Stimulated activated CD4-positive, alpha-beta T cell treated with anti-CD3 and anti-CD28 coated beads, Interleukin-1b, Interleukin-23, amount 100 ng/mL, for 1 hour (primary cell): ENCODE measurements around the gene MKLN1.
A peak's percentile ranks its signal among the peaks of the same experiment; 100 is the strongest.
"Not testable (repeated sequence)": the region's sequence is repeated elsewhere in the genome, so short reads cannot be mapped to it uniquely, and the experiment has no call there.

ENCODE experiments used
- DNase-seq, 2 donors: peaks; one replicate each; pipeline ENCODE4 v3.0.0-alpha.2; 2020; ENCODE audit warnings: low read depth in 2 of 2

Gene MKLN1

DNA sequence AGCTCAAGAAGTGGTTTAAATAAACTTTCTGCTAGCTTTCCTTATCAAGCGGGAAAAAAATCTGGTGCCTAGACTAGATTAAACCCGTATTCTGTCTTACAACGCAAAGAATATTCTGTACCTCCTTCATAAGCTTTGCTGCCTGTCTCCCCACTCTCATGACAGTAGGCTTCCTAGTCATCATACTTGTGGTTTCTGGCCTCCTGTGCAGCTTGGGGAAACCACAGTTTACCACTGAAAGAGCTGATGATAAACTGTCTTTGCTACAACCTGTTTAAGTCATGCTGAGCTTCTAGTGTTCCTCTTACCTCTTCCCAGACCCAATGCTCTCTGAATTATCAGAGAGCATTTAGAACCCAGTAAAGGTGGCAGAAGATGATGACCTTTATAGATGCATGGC lies 173.7 kb downstream of the MKLN1 start:
- peak in 1 of 2 donors; percentile 10 for DNase-seq

- DNase-seq: no peak
These were observed 174.4 kb downstream of the MKLN1 start for GRCh38 chr7:131501930-131502685.

GRCh38 chr7:131502810-131503508 lies 175.3 kb downstream of the MKLN1 start:
- no peak for DNase-seq

DNA sequence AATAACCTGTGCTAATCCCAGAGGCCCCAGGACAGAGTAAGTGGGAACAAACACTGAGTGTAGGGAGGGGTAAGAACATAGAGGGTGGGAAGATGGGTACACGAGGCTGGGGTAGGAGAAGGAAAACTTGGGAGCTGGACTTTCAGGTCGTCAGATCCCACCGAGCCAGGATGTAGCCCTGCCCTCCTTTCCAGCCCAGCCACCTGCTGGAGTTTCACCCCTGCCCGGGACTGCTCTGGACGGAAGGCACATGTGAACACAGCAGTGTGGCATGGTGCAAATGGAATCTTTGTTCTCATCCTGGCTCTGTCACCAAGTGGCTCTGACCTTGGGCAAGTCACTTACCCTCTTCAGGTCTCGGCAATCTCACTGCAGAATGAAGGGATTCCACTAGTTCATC lies 176.0 kb downstream of the MKLN1 start:
- no peak for DNase-seq

GRCh38 chr7:131504157-131504899 lies 176.7 kb downstream of the MKLN1 start:
- no peak for DNase-seq

DNA sequence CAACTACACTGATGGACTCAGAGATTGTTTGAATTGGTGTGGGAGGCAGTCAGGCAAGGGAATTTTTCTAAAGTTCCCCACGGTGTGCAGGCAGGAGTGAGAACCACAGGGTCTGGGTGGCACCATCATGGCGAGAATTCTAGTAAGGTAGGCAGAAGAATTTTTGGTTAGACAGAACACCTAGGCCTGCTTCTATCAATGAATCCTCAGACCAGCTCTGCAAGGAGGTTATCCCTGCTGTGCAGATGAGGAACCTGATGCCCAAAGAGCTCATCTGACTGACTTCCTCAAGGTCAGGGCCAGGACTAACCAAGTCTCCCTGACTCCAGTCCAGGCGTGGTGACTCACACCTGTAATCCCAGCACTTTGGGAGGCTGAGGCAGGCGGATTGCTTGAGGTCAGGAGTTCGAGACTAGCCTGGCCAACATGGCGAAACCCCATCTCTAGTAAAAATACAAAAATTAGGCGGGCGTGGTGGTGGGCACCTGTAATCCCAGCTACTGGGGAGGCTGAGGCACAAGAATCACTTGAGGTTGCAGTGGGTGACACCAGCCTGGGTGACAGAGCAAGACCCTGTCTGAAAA lies 177.5 kb downstream of the MKLN1 start:
- not testable (repeated sequence) for DNase-seq

DNA sequence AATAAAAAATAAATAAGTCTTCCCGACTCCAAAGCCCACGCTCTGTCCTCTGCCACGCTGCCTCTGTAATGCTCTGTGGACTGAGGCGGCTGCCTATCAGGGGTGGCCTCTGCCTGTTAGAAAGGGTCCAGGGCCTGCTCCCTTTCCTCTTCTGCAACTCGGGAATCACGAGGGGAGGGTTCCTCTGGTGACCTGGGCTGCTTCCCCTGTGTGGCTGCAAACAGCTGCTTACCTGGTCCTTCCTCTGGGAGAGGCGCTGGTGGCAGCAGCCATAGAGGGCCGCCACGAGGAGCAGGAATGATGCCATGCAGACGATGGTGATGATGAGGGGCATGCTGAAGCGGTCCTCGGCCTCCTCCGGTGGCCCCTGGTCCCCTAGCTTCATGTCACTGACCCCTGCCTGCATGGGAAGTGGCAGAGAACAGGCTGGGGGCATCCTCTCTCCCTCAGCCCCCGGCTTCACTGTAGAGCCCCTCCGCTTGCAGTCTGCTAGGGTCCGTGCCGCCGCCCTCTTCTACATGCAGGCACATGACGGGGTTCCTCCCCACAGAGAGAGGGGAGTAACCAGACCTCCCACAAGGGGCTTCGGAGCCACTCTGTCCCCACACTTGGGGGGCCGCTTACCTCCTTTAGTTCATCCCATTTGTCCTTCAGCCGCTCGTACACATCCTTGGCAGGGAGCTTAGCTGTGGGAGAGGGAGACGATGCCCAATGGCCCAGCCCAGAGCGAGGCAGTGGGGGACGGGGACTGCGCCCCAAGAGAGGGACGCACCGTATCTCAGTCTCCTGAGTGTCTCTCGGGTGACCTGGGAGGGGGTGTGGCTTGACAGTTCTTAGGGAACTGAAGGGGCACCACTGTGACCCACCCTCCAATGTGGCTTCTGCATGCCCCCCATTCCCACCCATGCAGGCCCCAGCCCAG lies 178.2 kb downstream of the MKLN1 start:
- DNase-seq: no peak

DNA sequence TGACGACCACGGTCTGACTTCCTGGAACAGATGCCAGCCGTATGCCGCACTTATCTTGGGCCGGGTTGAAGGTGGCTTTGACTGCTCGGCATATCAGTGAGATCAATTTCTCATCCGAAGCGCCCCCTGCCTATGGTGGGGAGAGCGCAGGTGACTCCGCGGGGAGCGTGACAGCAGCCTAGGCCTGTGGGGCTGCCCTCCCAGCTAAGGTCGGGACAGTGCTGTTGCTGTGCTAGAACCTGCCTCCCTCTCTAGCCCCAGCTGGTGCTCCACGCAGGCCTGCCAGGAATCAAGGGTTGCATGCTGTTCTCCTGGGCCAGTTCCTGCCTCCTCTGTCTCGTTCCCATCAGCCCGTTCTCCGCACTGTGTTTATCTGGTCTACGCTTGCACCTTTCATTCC lies 178.9 kb downstream of the MKLN1 start:
- DNase-seq: no peak

DNA sequence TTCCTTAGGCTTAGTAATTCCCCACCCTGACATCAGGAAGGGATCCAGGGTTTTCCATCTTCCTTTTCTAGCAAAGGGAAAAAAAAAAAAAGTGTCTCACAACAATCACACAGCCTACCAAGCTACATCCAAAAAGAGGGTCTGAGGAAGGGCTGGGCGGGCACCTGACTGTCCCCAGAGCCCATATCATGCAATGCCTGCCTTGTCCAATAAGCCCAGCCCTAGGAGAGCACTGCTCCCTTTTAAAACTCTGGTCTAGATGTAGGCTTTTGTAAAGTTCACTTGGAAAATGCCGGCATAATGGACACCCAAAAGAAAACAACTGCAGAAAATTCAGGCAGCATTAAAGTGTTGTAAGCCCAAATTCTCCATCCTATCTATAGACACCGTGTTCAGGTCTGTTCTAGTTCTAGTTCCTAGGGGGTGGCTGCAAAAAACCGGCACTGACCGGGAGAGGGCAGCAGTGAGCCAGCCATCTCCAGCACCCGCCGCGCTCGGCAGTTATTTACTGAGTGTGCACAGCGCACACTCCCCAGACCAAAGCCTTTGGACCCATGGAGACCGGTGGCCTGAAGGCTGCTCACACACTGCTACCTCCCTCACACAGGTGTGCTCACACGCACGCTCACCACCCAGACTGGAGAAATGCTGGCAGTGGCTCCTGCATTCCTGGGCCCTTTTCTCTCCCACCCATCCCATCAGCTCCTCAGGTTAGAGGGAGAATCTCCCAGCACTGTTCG lies 180.1 kb downstream of the MKLN1 start:
- DNase-seq: peak; percentile 53 to 79

- DNase-seq: no peak
These were observed 181.2 kb downstream of the MKLN1 start for GRCh38 chr7:131508754-131509486.

GRCh38 chr7:131509781-131510180 lies 182.1 kb downstream of the MKLN1 start:
- no peak for DNase-seq

DNA sequence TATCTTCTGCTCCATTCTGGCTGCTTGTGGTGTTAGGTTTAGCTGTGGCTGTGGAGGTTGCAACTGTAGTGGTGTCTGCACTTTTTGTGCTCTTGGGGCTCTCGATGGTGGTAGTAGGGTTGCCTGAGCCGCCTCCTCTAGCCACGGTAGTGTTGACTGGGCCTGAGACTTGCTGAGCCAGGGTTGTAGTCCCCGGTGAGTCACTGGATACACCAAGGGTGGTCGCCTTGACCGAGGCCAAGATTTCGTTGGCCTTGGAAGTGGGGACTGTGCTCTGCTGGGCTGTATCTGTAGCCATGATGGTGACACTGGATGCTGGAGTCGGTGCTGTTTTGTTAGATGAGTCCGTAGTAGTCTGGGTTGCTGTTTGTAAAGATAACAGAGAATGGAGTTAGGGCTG lies 183.4 kb downstream of the MKLN1 start:
- no peak for DNase-seq

- DNase-seq: no peak
These were observed 184.3 kb downstream of the MKLN1 start for GRCh38 chr7:131511774-131512535.

GRCh38 chr7:131513245-131514061 lies 185.8 kb downstream of the MKLN1 start:
- DNase-seq: peak; percentile 36 to 66

DNA sequence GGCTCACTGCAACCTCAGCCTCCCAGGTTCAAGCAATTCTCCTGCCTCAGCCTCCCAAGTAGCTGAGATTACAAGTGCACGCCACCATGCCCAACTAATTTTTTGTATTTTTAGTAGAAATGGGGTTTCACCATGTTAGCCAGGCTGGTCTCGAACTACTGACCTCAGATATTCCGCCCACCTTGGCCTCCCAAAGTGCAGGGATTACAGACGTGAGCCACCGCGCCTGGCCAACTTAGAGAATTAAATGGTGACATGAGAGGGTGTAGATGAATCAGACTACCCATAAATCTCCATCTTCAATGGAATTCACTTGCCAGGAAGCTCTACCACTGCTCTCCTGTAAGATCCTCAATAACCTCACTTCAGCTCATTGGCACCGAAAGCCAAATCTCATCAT lies 187.8 kb downstream of the MKLN1 start:
- DNase-seq: not testable (repeated sequence)

GRCh38 chr7:131517218-131517923 lies 189.7 kb downstream of the MKLN1 start:
- DNase-seq: no peak

DNA sequence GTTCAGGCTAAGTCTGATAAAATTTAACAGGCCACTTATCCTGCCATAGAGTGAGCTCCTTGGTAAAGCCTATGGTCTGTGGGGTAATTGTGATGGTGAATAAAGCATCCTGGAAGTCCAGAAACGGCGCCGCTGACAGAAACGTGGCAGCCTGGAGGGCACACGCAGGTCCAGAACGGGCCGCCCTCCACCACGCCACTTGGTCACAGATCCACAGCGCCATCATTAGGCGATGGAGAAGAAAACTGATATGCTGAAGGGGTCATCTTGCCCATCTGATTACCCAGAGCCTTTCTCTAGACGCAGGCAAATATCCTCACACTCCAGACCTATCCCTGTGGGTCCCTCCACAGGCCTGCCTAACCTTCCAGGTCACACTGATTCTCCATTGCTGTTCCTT lies 190.9 kb downstream of the MKLN1 start:
- DNase-seq: no peak
